ENCODE results near the gene CREB1.

The CREB1 gene

DNA sequence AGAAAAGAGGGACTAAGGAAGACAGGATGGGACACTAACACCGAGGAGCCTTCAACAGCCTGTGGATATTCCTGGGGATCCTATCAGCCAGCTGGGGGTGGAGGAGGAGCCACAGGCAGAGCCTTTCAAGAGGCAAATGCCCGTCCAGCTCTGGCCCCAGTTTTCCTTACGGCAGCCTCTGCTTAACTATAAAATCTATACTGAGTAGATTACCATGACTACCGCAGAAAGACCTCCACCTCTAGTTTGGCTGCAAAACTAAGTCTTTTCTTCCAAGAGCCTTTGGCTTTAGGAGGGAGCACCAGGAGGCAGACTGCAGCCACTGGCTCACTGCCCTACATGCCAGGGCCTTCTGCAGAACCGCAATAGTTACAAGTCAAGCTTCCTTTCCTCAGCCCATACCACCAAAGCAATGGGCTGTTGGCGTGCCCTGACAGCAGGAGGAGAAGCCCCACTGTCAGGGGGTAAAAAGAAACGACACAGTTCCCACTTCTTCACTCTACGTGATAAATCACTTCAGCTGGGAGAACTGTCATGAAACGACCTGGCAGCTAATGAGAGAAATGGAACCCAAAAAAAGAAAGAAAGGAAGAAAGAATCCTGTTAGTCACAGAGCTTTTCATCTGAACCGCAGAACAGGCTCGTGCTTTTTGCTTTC is 25.1 kb upstream of the CREB1 start:
- no peak for DNase-seq

DNA sequence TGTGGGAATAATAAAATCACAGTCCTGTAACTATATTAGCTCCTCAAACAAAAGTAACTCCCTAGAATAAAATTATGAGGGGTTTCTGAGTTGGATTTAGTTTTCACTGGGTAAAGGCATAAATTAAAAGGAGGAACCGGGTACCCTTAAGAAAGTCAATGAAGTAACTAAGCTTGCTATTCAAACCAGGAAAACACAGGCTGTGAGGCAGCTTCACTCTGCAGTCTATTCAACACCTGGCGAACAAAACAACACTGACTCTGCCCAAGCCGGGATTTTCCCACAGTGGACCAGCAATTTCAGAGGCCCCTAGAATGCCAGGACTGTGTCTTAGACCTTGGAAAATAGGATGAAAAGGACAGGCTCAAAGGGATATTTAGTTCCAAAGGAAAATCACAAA is 24.6 kb upstream of the CREB1 start:
- no peak for DNase-seq

DNA sequence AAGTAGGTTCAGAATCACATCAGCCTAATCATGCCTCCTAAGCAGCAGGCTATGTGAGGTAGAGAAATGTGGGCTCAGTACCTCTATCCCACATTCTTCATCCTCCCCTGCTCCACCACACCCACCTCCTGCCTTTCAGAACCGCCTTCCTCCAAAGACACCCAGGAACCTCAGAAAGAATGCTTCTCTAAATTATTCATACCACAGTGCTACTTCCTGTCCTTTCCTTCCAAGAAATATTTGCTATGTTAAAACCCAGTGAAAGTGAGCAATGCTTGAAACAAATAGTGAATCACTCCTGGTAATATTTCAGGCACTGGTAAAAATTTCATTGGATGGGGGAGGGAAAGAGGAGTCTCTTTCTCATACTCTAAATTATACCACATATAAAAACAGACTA is 24.0 kb upstream of the CREB1 start:
- peak; percentile 33 to 42 for DNase-seq

DNA sequence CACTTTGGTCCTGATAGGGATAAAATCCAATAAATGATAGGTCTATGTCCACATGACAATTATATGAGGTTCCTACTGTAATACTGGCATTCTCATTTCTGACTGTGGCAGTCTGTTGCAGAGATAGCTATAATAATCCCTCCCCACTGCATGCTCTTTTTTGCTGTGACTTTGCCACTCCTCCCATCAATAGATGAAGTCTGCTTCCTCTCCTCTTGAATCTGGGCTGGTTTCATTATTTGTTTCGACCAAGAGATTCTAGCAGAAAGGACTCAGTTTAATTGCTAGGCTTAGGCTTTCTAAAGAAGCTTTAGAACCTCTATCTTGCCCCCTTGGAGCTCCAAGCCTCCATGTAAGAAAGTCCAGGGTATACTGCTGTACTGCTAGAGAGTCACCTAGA is 23.3 kb upstream of the CREB1 start:
- DNase-seq: no peak

DNA sequence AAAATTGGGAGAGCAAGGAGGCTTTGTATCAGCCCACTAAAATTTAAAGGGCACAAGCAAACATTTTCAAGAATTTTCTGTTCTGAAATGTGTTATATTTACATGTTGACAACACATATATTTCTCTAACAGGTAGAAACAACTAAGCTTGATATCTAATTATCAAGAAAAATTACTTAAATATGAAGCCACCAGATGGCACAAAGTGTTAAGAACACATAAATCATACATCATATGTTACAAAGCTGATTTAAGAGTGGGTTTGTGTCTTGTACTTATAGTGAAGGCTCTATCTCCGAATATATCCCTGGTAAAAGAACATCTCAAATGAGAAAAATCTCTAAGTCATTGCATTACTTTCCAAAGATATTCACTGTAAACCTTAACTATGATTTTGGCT is 19.6 kb upstream of the CREB1 start:
- DNase-seq: no peak

DNA sequence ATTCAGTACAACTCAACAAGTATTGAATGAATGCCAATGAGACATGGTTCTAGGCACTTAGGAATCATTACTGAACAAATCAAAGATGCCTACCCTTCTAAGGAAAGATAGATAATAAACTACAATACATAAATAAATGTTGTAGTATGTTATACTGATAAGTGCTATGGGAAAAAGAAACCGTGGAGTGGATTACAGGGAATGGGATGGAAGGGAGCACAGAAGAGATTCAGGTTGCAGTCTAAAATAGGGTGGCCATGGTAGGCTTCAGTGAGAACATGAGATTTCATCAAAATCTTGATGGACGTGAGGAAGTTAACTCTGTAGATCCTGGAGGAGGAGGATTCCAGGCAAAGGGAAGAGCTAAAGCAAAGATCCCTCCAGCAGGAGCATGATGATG is 17.9 kb upstream of the CREB1 start:
- no peak for DNase-seq

DNA sequence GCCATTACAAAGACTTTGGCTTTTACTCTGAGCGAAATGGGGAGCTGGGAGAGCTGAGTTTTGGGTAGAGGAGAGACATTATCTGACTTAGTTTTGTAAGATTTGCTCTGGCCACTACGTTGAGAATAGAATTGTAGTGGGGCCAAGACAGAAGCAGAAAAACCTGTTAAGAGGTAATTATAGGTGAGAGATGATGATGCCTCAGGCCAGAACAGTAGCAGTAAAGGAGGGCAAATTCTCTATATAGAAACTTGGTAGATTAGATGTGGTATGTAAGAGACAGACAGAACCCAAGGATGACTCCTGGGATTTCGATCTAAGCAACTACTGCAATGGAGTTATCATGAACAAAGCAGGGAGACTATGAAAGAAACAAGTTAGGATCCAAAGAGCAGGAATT is 17.4 kb upstream of the CREB1 start:
- DNase-seq: no peak

DNA sequence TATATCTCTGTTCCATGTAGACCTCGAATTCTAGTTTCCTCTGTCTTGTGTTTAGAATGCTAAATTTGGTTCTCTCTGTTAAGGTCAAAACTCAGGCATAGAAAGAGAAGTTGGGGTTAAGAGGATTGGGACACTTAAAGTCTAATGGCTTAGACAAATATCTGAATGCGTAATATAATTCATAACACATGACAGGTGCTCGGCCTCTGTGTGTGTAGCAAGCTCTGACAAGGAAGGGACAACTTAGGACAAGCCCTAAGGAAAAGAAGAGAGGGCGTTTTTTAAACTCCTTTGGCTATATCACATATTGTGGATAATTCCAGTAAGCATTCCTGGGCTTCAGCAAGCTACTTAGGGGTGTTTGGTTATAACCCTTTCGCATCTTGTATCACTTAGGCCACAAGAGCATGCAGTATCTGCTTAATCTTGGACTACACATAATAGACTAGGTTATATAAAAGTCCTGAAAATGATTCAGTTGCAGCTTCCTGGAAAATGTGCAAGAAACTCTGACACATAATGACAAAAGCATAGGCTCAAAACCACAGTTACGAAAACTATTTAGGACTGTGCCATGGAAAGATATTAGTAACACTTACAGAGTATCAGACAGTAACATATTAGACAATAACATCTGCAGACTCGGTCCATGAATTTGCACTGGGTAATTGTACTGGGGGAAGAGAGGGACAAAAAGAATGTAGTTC is 16.1 kb upstream of the CREB1 start:
- no peak for DNase-seq

DNA sequence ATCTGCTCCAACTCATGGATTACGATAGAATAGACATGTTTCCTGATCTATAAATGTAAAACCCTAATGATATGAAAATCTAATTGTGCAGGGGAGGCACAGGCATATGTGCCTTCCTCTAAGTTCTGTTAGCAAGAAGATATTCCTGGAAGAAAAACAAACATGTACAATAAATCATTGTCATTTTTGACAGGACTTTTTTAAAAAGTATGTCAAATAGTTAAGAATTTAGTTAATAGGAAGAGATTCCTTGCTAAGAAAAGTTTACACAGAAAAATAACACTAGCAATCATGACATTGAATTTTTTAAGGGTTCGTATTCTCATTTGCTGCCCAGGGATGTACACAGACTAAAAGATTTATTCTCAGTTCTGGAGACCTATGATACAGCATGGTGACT is 15.3 kb upstream of the CREB1 start:
- no peak for DNase-seq

DNA sequence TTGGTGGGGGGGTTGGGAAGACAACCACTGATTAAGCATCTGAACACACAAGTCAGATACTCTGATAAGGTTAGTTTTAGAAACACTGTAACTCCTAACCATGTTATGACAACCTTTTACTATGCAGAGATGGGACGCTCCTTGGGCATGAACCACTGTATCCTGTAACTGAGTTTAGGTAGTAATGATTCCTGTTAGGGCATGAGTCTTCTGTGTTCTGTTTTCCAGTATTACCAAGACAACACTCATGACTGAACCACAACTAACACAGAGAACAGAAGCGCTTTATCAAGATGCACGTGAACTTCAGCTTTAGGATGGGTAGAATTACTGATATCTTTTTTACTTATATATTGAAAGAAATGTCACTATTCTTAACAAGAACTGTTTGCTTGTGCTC is 14.1 kb upstream of the CREB1 start:
- no peak for DNase-seq

DNA sequence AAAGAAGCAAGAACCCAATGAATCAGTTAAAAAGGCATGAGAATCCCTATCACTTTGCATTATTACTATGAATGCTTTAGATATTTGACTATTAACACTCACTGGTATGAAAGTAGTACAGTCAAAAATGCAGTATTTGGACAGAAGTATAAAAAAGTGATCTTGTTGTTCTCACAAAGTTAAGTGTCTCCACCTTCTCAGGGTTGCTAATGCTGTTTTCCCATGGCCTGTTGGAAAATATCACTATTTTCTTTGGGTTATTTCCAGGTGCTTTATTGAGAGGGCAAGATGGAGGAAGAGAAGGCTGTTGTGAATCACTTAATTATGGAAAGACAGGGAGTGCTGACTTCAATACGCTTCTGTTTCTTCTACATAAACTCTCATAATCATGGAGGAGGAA is 13.6 kb upstream of the CREB1 start:
- no peak for DNase-seq

DNA sequence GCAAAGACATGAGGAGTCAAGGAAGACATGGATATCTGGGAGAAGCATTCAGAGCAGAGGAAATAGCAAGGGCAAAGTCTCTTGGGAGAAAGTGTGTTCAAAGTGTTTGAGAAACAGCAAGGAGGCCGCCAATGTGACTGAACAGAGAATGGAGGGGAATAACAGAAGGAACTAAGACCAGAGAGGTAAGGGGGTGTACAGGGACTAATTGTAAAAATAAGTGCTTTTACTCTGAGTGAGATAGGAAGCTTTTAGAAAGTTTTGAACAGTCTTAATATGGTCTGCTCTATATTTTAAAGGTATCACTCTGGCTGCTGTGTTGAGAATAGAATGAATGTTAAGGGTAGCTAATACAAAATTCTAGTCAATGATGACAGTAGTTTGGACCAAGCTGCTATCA is 6.8 kb upstream of the CREB1 start:
- no peak for DNase-seq

DNA sequence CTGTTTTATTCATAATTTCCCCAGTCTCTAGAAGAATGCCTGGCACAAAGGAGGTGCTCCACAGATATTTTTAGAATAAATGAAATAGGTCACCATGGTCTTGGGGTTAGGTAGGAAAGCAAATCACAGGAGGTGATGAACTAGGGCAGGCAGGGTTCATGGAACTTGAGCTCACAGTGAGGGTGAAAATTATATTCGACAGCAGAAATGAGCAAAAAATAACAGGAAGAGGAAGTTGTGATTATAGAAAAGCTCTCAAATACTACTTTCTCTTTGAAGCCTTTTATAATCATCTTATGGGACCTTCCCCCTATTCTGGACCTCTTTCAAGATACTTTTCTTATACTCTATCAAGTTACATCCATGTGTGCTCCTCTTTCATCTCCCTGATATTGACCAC is 4.5 kb upstream of the CREB1 start:
- DNase-seq: no peak

DNA sequence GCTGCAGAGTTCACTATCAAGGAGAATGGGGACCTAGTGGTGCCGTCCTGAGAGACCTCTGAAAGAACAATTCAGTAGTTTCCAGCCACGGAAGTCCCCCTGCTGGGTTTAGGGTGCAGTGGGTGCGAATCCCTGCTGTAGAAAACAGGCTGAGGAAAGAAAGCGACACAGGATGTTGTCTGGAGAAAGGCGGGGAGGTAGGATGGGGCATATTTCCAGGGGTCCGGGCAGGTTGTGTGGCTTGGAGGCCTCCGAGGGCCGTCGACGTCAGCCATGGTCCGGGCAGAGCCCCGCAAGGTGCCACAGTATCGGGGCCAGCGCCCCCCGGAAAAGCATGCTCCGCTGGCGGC is 807 bp upstream of the CREB1 start:
- DNase-seq: peak; percentile 56 to 66

DNA sequence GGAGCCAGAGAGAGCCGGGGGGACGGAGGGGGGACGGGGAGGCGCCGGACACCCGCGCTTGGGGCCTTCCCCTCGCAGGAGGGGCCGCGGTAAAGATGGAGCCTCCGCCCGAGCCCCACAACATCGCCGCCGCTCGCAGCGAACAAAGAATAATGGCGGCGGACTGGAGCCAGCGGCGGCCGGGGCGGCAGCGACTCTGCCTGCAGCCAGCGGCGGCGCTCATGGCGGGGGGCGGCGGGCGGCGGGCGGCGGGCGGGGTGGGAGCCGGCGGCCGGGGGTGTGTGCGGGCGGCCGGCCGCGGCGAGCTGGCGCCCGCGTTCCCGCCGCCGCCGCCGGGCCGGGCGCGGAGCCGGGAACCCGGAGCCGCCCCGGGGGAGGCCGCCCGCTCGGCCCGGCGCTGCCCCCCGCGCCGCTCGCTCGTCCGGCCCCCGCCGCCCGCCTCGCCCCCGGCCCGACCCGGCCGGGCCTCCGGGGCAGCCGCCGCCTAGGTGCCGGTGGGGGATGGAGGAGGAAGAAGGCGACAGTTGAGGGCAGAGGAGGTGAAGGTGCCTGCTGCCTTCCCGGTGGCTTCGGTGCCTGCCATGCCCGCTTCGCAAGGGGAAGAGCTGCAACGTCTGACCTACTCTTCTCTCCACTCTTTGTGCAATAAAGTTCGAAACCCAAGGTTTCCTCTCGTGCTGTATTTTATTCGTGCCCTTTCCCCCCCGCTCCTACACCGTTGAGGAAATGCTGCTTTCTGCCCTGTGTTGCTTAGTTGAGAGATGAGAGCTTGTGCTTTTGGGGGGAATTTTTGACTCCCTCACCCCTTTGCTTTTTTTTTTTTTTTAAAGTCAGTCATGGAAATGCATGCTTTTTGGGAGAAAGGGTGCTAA is 634 bp downstream of the CREB1 start:
- peak; percentile 43 to 55 for DNase-seq

DNA sequence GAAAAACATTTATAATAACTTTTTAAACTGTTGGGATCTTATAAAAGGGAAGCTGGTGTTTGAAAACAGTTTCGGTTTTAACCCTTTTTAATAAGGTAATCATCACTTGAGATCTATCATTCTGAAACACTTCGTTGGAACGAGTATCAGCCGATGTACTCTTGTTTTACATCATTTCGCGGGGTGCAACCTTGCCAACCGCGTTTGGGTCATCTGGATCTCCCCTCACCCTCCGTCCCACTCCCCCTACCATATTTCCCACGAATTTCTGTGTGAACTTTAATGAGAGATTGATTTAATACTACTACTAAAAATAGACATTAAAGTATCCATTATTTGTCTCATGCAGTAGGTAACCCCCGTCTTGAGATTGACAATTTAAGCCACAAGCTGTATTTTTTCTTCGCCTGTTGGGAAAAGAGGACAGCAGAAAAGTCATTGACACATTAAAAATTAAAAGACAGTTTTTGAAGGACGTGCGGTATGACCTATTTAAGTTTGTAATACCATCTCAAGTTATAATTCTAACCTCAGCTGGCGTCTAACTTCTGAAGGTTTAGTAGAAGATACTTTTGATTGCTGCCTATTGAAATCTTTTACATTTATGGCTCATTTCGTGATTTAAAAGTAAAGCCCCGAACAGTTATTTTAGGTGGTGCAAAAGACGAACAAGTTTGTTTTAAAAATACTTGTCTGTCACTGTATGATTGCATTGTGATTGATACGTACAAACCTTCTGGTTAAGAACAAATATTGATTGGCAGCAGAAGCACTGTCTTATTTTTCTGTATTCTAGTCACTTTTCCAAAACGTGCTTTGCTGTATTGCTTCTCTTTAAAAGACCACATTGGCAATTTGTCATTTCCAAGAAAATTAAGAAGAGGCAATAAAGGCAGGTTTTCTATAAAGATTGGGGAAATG is 1.5 kb downstream of the CREB1 start:
- DNase-seq: peak; percentile 44 to 46

DNA sequence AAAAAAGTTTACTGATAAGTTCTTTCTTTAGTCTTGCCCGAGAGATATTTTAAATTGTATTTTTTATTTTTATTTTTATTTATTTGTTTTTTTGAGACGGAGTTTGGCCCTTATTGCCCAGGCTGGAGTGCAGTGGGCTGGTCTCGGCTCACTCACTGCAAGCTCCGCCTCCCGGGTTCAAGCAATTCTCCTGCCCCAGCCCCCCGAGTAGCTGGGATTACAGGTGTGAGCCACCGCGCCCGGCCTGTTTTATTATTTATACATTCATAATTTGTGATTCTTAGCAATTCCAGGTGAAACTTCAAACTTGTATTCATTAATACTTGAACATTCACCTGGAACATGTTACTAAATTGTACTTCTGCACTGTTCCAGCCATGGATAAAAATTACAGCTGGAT is 2.9 kb downstream of the CREB1 start:
- no peak for DNase-seq

DNA sequence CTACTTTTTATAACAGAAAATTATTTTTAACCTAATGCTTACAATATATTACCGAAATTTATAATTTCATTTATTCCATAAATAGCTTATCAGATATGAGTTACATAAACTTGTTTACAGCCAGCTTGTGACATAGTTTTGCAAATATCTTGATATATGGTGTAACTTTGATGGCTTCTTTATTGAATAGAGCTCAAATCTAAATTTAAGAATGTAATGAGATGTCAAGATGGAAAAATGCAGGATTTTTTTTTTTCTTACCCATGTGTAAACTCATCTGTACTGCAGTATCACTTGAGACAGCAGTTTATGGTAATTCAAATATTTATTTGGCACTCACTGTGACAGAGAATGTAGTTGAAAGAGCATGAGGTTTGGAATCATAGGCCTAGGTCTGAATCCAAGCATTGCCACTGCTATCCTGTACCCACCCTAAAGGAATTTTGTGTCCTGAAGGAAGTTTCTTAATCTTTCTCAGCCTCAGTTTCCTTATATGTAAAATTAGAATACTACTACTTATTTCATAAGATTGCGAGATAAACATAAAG is 3.8 kb downstream of the CREB1 start:
- DNase-seq: no peak

DNA sequence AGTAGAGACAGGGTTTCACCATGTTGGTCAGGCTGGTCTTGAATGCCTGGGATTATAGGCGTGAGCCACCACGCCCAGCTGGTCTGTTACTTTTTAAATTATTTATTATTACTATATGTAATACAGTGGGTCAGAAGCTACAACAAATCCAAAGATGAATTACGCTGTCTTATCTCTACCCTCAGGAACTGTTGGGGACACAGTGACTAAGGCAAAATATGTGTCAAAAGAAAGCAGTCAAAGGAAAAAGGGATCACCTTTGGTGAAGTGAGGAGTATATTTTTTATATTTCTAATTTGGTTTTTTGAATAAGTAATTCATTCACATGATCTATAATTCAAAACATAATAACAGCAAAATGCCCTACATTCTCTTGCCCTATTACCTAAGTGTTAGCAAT is 4.7 kb downstream of the CREB1 start:
- no peak for DNase-seq

DNA sequence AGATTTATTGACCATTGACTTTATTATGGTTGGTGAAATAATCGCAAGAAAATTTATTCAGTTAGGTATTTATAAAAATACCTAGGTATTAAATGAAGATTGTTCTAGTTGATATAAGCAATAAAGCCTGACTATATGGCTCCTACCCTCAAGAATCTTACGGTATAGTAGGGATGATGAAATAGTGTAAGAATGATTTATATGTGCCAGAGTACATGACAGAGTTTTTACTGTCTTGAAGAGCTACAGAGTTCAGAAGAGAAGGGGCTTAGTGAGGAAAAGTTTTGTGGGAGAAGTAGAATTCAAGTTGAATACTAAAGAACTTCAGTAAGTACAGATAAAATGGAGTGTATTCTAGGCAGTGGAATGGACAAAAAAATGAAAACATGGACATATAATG is 9.7 kb downstream of the CREB1 start:
- no peak for DNase-seq

DNA sequence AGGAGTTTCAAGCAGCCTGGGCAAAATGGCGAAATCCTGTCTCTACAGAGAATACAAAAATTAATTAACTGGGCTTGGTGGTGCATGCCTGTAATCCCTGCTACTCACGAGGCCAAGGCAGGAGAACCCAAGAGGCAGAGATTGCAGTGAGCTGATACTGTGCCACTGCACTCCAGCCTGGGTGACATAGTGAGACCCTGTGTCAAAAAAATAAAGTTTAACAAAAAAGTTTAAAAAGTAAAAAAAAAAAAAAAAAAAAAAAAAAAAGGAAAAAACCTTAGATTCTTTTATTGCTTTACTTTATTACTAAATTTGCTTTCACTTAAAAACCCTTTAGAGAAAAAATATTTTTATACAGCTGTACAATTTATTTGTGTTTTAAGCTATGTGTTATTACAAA is 10.7 kb downstream of the CREB1 start:
- no peak for DNase-seq

DNA sequence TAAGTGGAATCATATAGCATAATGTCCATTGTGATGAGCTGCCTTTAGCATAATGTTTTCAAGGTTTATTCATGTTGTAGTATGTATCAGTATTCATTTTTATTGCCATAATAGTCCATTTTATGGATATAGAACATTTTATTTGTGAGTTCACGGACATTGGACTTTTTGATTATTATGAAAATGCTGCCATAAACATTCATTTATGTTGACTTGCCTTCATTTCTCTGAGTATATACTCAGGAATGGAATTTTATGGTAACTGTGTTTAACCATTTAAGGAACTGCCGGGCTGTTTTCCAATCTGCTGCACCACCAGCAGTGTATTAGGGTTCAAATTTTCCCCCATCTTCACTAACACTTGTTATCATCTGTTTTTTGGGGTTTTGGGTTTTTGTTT is 12.2 kb downstream of the CREB1 start:
- no peak for DNase-seq

DNA sequence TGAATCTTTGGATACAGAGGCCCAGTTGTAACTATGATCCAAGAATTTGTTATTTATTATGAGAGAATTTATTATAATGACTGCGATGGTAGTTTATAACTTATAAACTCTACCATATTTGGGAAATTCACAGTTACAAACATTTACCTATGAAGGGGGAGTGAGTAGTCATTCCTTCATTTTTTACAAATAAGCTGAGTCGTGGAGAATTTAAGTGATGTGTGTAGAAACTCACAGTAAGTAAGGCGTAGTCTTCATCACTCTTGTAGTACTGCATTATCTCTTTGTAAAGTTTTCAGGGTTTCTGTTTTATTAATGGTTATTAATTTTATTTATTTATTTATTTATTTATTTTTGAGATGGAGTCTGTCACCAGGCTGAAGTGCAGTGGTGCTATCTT is 13.5 kb downstream of the CREB1 start:
- DNase-seq: no peak

Data from stimulated activated CD4-positive, alpha-beta T cell treated with anti-CD3 and anti-CD28 coated beads, Interleukin-2, amount 100 ng/mL, for 24 hours (primary cell).